ENCODE data around the gene PIK3C2G.

The PIK3C2G gene

DNA sequence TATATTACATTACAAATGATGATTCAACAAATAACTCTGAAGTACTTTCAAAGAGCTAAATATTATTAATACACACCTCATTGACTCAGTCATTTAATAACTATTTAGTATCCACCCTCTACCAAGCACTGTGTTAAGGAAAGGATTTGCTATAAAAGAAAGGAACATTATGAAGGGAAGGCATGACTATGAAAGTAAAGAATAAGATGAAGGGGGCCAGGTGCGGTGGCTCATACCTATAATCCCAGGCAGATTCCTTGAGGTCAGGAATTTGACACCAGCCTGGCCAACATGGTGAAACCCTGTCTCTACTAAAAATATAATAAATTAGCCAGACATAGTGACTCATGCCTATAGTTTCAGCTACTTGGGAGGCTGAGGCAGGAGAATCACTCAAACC, 368.6 kb downstream of the PIK3C2G start:
- H3K4me3 ChIP-seq (replicated peaks; ENCODE audit: low read depth, low read length), result no peak overlapping the region

GRCh38 chr12:18631339-18631738, 370.0 kb downstream of the PIK3C2G start:
- H3K4me3 ChIP-seq (replicated peaks; ENCODE audit: low read depth, low read length), result no peak overlapping the region
- no peaks in the 10 kb centered on the region for H3K36me3 ChIP-seq (ENCODE audit: control insufficient read depth, insufficient read depth, low read length)
- DNase-seq (ENCODE audit: extremely low read depth, insufficient read length), result no peak
- no peaks in the 10 kb centered on the region for H3K27me3 ChIP-seq (replicated peaks; ENCODE audit: control insufficient read depth, insufficient read depth, low read length)
- TF ChIP-seq, protein P1, sequence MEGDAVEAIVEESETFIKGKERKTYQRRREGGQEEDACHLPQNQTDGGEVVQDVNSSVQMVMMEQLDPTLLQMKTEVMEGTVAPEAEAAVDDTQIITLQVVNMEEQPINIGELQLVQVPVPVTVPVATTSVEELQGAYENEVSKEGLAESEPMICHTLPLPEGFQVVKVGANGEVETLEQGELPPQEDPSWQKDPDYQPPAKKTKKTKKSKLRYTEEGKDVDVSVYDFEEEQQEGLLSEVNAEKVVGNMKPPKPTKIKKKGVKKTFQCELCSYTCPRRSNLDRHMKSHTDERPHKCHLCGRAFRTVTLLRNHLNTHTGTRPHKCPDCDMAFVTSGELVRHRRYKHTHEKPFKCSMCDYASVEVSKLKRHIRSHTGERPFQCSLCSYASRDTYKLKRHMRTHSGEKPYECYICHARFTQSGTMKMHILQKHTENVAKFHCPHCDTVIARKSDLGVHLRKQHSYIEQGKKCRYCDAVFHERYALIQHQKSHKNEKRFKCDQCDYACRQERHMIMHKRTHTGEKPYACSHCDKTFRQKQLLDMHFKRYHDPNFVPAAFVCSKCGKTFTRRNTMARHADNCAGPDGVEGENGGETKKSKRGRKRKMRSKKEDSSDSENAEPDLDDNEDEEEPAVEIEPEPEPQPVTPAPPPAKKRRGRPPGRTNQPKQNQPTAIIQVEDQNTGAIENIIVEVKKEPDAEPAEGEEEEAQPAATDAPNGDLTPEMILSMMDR (IDR thresholded peaks at IDR 0.05; ENCODE audit: insufficient read depth, low read length, poor library complexity, severe bottlenecking), result no peak

More for the DNA sequence above, 368.6 kb downstream of the PIK3C2G start:
- Histone ChIP-seq H3K27me3 (replicated peaks; ENCODE audit: control insufficient read depth, insufficient read depth, low read length) (no peaks in the 10 kb centered on the region), H3K36me3 (ENCODE audit: control insufficient read depth, insufficient read depth, low read length) (no peaks in the 10 kb centered on the region)
- DNase-seq (ENCODE audit: extremely low read depth, insufficient read length), result no peak
- TF ChIP-seq, protein P1 (IDR thresholded peaks at IDR 0.05; ENCODE audit: insufficient read depth, low read length, poor library complexity, severe bottlenecking), result no peak

DNA sequence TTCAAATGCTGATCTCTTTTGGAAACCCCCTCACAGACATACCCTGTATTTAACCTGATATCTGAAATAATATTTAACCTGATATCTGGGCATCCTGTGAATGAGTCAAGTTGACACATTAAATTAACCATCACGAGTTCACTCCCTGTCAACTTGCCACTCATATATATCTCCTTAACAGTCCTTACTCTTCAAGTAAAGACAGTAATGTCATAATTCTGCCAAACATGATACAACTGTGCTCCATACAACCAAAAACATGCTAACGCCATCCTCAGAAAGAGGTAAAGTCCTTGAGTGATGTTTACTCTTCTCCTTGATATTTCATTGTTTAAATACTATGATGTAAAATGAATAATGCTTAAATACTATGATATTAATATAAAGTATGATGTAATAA, 371.5 kb downstream of the PIK3C2G start:
- DNase-seq (ENCODE audit: extremely low read depth, insufficient read length), result no peak
- H3K4me3 ChIP-seq (replicated peaks; ENCODE audit: low read depth, low read length), result no peak overlapping the region
- TF ChIP-seq, protein P1 (IDR thresholded peaks at IDR 0.05; ENCODE audit: insufficient read depth, low read length, poor library complexity, severe bottlenecking), result no peak
- no peaks in the 10 kb centered on the region for H3K36me3 ChIP-seq (ENCODE audit: control insufficient read depth, insufficient read depth, low read length)
- H3K27me3 ChIP-seq (replicated peaks; ENCODE audit: control insufficient read depth, insufficient read depth, low read length), result no peaks in the 10 kb centered on the region

- TF ChIP-seq, protein P1 (IDR thresholded peaks at IDR 0.05; ENCODE audit: insufficient read depth, low read length, poor library complexity, severe bottlenecking), result no peak
- Histone ChIP-seq H3K36me3 (ENCODE audit: control insufficient read depth, insufficient read depth, low read length) (no peaks in the 10 kb centered on the region), H3K27me3 (replicated peaks; ENCODE audit: control insufficient read depth, insufficient read depth, low read length) (no peaks in the 10 kb centered on the region), H3K4me3 (replicated peaks; ENCODE audit: low read depth, low read length) (no peak overlapping the region)
- DNase-seq (ENCODE audit: extremely low read depth, insufficient read length), result no peak
Measured at GRCh38 chr12:18634382-18634781, 373.1 kb downstream of the PIK3C2G start.

GRCh38 chr12:18640321-18640955, 379.1 kb downstream of the PIK3C2G start:
- Histone ChIP-seq H3K36me3 (ENCODE audit: control insufficient read depth, insufficient read depth, low read length) (no peaks in the 10 kb centered on the region), H3K4me3 (replicated peaks; ENCODE audit: low read depth, low read length) (no peak overlapping the region), H3K27me3 (replicated peaks; ENCODE audit: control insufficient read depth, insufficient read depth, low read length) (no peaks in the 10 kb centered on the region)
- DNase-seq (ENCODE audit: extremely low read depth, insufficient read length), result no peak
- TF ChIP-seq, protein P1 (IDR thresholded peaks at IDR 0.05; ENCODE audit: insufficient read depth, low read length, poor library complexity, severe bottlenecking), result no peak

GRCh38 chr12:18643681-18644080, 382.4 kb downstream of the PIK3C2G start:
- no peak for DNase-seq (ENCODE audit: extremely low read depth, insufficient read length)
- no peaks in the 10 kb centered on the region for H3K36me3 ChIP-seq (ENCODE audit: control insufficient read depth, insufficient read depth, low read length)
- no peak overlapping the region for H3K4me3 ChIP-seq (replicated peaks; ENCODE audit: low read depth, low read length)
- TF ChIP-seq, protein P1 (IDR thresholded peaks at IDR 0.05; ENCODE audit: insufficient read depth, low read length, poor library complexity, severe bottlenecking), result no peak
- no peaks in the 10 kb centered on the region for H3K27me3 ChIP-seq (replicated peaks; ENCODE audit: control insufficient read depth, insufficient read depth, low read length)

All from GM06990 (cell line).